GM11168 (cell line): ENCODE measurements around the gene C4orf50.

Experiments used
- in situ Hi-C: fragments of 300-500 bp; cut with MboI; formaldehyde crosslinking; loops from one replicate; pipeline ENCODE4 v1.12.0; 2022; ENCODE audit warnings: low sequenced_read_pairs; ENCODE audit not compliant: unreplicated experiment

C4orf50 gene

GRCh38 chr4:6018331-6018730, at the start of gene C4orf50:
Gene C4orf50 (minus strand): TSS chr4:6018431.
- in situ Hi-C loops = no loop called here

DNA sequence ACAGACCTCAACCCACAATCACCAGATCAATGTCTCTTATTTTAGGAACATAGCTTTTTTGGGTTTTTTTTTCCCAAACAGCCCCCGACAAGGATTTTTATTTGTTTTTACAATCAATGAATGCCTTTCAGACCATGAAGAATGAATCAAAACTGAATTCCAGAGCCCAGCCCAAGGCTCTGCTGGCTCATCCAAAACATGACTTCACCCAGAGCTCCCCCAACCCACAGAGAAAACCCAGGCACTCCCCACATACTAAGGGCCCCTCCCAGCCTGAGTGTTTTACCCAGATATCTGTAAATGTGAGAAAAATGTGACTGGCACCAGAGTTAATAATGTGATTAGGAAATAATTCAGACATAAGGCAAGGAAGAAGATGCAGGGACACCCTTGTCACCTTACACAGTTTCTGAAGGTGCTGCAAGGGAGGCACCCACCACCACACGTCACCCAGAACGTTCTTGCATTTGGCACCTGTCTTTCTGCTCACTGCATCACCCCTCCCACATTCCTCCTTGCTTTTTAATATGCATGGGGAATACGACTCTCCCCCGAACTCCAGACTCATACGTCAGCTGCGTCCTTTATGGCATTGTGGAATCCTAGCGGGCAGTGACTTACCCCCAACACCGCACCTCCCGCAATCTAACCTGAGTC, 47.8 kb upstream of the C4orf50 start:
- in situ Hi-C loops = no loop called here

DNA sequence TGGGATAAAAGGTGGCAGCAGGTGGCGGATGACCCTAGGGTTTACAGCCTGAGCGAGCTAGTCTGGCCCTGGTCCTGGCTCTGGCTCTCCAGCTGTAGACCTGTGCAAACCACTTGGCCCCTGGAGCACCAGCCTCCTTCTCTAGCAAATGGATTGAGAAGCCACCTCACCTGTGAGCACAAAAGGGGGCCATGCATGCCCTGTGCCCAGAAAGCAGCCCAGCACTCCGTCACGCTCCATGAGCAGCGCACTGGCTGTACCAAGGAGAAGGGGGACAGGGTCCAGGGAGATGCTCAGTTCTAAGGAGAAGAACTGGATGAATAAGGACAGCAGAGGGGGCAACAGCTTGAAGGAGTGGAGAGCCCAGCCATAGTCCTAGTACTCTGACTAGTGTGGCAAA, 46.9 kb upstream of the C4orf50 start:
- in situ Hi-C loops = no loop called here

- in situ Hi-C loops = no loop called here
Observed at GRCh38 chr4:6064383-6064782, 46.2 kb upstream of the C4orf50 start.

GRCh38 chr4:6063684-6064083, 45.5 kb upstream of the C4orf50 start:
- in situ Hi-C loops = no loop called here

GRCh38 chr4:6062133-6062532, 43.9 kb upstream of the C4orf50 start:
- in situ Hi-C loops = no loop called here

DNA sequence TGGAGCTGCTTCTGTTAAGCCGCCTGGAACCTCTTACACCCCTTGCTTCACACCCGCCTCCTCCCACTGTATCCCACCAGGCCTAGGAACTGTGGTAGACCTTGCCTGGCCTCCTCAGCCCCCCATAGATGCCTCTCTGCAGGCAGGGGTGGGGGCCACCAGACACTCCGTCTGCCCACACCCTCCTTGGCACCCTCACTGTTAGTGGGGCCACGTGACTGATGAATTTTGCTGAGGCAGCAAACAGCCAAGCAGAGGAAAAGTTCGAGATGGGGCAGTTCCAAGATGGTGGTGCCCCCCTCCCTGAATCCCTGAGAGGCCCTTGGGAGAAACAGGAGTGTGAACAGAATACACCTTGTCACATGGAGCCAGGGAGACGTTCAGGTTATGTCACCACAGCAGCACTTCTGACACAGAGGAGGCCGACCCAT, 41.2 kb upstream of the C4orf50 start:
- in situ Hi-C loops = no loop called here

- in situ Hi-C loops = no loop called here
Observed at GRCh38 chr4:6058531-6059374, 40.5 kb upstream of the C4orf50 start.

DNA sequence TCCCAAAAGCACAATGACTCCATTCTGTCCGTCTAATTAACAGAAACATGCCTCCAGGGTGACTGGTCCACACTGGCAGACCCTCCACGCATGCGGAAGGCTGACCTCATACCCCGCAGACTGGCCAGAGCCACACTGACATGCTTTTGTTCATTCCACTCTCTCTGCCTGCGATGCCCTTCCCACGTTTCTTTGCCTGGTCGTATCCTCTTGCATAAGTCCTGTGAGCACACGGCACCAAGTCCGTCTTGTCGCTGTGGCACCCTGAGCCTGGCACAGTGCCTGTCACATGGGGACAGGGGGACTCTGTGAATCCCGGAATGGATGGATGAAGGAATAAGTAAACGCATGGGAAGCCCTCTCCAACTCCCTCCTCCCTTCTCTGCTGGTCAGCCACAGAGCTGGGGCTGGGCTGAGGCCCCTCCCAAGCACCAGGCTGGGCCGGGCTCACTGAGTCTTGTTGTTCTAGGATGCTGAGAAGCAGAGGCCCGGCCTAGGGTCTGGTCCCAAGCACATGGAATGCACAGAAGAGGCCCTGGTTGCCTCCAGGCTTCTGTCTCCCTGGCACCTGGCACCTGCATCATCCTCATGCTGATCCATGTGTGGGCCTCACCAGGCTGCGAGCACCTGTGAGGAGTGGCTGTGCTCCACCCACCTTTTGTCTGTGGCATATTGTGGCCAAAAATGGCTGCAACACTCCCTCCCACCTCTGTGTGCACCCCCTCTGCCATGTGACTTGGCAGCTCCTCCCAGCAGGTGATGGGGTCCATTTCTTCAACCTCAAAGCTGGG, 38.9 kb upstream of the C4orf50 start:
- in situ Hi-C loops = no loop called here

- in situ Hi-C loops = no loop called here
Observed at GRCh38 chr4:6055436-6055835, 37.2 kb upstream of the C4orf50 start.

DNA sequence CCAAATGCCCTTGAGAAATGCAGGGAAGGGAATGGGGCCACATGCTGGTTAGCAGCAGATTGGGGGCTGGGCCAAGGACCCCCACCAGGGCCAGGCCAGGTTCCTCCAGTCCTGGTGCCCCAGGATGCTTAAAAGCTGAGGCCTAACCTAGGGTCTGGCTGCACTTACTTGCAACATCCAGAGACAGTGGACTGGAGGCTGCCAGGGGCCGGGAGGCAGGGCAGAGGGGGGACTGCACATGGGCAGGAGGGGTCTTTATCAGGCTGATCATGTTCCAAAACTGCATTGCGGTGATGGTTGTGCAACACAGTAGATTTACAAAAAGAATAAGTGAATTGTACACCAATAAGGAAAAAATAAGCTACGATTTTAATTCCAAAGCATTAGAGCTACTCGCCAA, 36.8 kb upstream of the C4orf50 start:
- in situ Hi-C loops = no loop called here

DNA sequence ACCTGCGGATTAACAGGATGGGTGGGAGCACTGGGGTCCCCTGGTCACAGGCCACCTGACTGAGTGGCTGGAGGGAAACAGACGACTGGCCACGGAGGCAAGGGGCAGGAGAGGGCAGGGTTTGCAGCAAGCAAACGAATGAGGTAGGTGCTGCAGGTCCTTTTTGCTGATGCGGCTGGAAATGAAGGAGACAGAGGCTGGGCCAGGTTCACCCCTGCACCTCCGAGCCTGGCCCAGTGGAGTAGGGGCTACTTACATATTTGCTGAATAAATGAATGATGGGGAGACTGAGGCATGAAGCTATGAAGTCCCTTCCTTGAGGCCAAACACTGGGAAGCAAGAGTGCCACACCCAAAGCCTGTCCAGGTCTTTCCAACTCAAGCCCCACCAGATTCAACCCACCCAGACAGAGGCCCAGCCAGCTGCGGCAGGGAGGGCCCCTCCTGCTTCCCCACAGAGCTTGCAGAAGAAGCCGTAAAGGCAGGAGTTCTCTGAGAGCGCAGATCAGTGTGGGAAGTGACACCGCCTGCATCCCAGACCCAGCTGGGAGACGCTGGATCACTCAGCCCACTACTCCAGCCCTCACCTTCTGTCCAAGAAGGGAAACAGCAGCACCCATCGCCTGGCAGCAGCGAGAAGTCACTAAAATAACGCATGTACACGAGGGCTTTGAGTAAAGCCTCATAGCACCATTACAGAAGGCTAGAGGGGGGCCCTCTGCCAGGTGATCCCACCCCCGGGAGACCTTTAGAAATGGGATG, 36.1 kb upstream of the C4orf50 start:
- in situ Hi-C loops = no loop called here

GRCh38 chr4:6052679-6053078, 34.4 kb upstream of the C4orf50 start:
- in situ Hi-C loops = no loop called here

DNA sequence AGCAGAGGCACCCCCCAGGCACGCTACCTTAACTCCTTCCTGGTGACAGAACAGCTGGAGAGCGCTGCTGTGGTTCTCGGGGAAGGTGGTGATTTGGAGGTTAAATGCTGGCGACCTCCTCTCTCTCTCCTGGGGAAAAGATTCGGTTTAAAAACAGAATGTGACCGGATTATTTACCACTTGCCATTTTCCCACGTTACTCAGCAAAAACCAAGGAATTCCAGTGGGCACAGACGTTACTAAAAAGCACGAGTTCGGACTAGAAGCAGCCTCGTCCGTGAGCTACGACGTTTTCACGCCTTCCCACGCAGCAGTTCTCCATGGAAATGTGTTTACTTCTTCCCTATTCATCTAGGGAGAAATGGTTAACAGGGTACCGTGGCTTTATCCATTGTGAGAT, 32.3 kb upstream of the C4orf50 start:
- in situ Hi-C loops = no loop called here

- in situ Hi-C loops = no loop called here
Observed at GRCh38 chr4:6049985-6050384, 31.8 kb upstream of the C4orf50 start.

DNA sequence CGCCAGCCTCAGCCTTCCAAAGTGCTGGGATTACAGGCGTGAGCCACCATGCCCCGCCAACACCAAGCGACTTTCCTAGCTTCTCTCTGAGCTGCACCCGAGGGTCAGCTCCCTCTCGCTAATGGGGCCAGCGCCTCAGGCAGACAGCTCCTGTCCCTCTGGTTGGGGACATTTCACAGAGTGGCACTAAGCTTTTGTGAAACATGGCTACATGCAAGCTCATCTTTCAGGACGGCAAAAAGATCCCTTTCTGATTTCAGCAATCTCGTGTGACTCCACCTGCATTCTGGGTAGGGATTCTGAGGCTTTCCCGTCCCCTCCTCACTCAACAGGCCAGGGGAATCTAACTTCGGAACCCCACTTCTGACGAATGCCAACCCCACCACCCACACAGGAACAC, 31.0 kb upstream of the C4orf50 start:
- in situ Hi-C loops = no loop called here

- in situ Hi-C loops = no loop called here
Observed at GRCh38 chr4:6048537-6048936, 30.3 kb upstream of the C4orf50 start.

DNA sequence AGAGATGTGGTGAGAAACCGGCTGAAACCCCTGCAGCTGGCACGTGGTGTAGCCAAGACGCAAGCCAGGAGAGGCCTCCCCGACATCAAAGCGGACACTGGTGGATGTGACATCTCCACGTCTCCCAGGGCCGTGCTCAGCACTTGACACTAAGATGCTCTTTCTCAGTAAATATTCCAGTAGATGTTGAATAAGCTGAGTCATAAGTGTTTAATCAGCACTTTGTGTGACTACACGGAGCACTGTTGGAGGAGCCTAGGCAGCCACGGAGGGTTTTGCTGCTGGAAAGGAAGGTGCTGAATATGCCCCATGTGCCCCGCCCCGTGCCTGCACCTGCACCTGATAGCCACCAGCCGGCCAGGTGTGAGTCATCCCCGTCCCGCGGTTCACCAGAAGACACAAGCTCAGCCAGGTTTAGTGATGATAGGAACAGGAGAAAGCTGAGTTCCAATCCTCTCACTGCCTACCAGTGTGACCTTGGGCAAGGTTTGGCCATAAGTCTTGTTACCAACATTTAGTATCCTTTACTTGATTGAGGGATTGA, 29.0 kb upstream of the C4orf50 start:
- in situ Hi-C loops = no loop called here

DNA sequence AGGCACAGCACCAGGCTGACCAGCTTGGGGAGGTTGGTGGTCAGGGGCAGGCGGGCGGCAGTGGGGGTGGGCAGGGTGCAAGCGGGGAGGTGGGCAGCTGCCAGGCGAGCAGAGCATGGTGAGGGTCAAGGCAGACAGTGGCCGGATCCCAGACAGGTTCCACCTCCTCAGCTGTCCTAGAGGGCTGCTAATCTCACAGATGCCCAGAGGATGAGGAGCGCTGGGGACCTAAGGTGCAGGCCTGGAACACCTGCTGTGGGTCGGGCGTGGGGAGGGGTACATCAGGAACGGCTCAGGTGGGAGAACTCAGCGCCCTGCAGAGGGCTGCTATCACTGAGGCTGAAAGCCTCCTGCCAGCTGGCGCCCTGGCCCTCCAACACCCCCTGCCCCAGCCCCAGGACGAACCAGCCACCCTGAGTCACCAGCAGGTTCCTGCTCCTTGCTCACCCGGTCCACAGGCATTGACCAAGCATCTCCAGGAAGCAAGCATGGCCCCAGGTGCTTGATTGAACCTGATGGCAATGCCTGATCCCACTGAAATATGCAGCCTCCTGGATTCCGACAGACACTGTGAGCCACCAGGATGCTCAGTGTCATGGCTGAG, 28.4 kb upstream of the C4orf50 start:
- in situ Hi-C loops = no loop called here

DNA sequence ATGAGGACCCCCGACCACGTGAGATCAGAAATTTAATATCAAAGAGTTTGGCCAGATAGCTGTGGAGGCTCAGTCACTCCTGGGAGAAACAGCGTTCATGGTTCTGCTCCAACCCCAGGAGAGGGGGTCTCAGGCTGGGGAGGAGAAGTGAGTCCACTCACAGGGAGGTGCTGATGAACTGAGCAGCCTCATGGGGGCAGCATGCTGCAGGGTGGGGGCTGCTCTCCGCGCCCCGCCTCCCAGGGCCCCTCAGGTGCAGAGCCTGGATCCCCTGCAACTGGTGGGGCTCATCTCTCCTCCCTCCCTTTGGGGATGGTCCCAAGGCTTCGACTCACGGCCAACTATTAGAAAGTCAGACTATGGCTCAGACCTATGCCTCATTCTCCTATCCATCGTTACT, 26.6 kb upstream of the C4orf50 start:
- in situ Hi-C loops = no loop called here
